Neuronal stem cell (in vitro differentiated cells): Measurements from ENCODE around the gene KIAA0232.
"Not testable (repeated sequence)": the region's sequence is repeated elsewhere in the genome, so short reads cannot be mapped to it uniquely, and the experiment has no call there.

Source experiments
- DNase-seq: peaks from one replicate; pipeline ENCODE4 v3.0.0-alpha.2; 2013; ENCODE audit warnings: low spot score
- H2AFZ ChIP-seq: one replicate; pipeline ENCODE4 v1.6.1; 2013; ENCODE audit warnings: mild to moderate bottlenecking, low read length, inconsistent platforms
- H2AK5ac ChIP-seq: 2 replicates; pipeline ENCODE4 v1.6.1; 2013; ENCODE audit warnings: low read depth, mild to moderate bottlenecking, inconsistent platforms, low read length, moderate library complexity, mixed read lengths
- H2BK120ac ChIP-seq: 2 replicates; pipeline ENCODE4 v1.6.1; 2013; ENCODE audit warnings: low read depth, mild to moderate bottlenecking, inconsistent platforms, low read length, moderate library complexity, mixed read lengths
- H2BK12ac ChIP-seq: one replicate; pipeline ENCODE4 v1.6.1; 2013; ENCODE audit warnings: low read length, inconsistent platforms
- H2BK15ac ChIP-seq: 2 replicates; pipeline ENCODE4 v1.6.1; 2013; ENCODE audit warnings: mild to moderate bottlenecking, low read length, inconsistent platforms, mixed read lengths
- H2BK5ac ChIP-seq: one replicate; pipeline ENCODE4 v1.6.1; 2013; ENCODE audit warnings: inconsistent platforms, mild to moderate bottlenecking, low read length, moderate library complexity
- H3K14ac ChIP-seq: one replicate; pipeline ENCODE4 v1.6.1; 2013; ENCODE audit warnings: low read length, inconsistent platforms
- H3K18ac ChIP-seq: 2 replicates; pipeline ENCODE4 v1.6.1; 2013; ENCODE audit warnings: low read length, inconsistent platforms
- H3K23ac ChIP-seq: 2 replicates; pipeline ENCODE4 v1.6.1; 2013; ENCODE audit warnings: low read depth, mild to moderate bottlenecking, mixed read lengths, low read length, inconsistent platforms; ENCODE audit not compliant: poor library complexity
- H3K27ac ChIP-seq: replicated peaks from 3 replicates; pipeline ENCODE4 v1.5.1; 2013; ENCODE audit warnings: low read length, inconsistent platforms
- H3K27me3 ChIP-seq, 3 experiments: 2 replicates each; pipeline ENCODE4 v1.6.1; 2013; ENCODE audit warnings: low read length in 3 of 3, mild to moderate bottlenecking in 2 of 3, inconsistent platforms in 1 of 3, low read depth in 1 of 3, mixed read lengths in 1 of 3, moderate library complexity in 1 of 3; ENCODE audit not compliant: control insufficient read depth in 3 of 3, insufficient read depth in 3 of 3
- H3K36me3 ChIP-seq, 2 donors: replicated peaks in 1 of 2; 2 replicates each; pipeline ENCODE4 v1.6.1; 2013; ENCODE audit warnings: low read length in 2 of 2; ENCODE audit not compliant: control insufficient read depth in 2 of 2, insufficient read depth in 2 of 2
- H3K4ac ChIP-seq: 2 replicates; pipeline ENCODE4 v1.6.1; 2013; ENCODE audit warnings: inconsistent platforms, mild to moderate bottlenecking, low read length, moderate library complexity
- H3K4me1 ChIP-seq, 2 donors: 1 replicate in 1 of 2; 2 replicates in 1 of 2; pipeline ENCODE4 v1.6.1; 2013; ENCODE audit warnings: low read length in 2 of 2, low read depth in 1 of 2; ENCODE audit not compliant: control insufficient read depth in 2 of 2, insufficient read depth in 1 of 2
- H3K4me2 ChIP-seq: one replicate; pipeline ENCODE4 v1.6.1; 2013; ENCODE audit warnings: mild to moderate bottlenecking, low read length, inconsistent platforms; ENCODE audit not compliant: insufficient read depth, poor library complexity, severe bottlenecking
- H3K4me3 ChIP-seq, 2 donors: 2 replicates each; pipeline ENCODE4 v1.5.1; 2013; ENCODE audit warnings: low read length in 2 of 2, mild to moderate bottlenecking in 2 of 2, inconsistent platforms in 1 of 2, moderate library complexity in 1 of 2
- H3K79me1 ChIP-seq: one replicate; pipeline ENCODE4 v1.6.1; 2013; ENCODE audit warnings: low read depth, mild to moderate bottlenecking, inconsistent platforms, low read length, moderate library complexity
- H3K9ac ChIP-seq: one replicate; pipeline ENCODE4 v1.6.1; 2013; ENCODE audit warnings: mild to moderate bottlenecking, low read depth, low read length, inconsistent platforms; ENCODE audit not compliant: poor library complexity
- H3K9me3 ChIP-seq, 2 donors: replicated peaks in 1 of 2; 2 replicates each; pipeline versions ENCODE3 to v1.6.1; 2013; ENCODE audit warnings: low read length in 2 of 2, mild to moderate bottlenecking in 2 of 2, inconsistent platforms in 1 of 2, low read depth in 1 of 2, mixed read lengths in 1 of 2, moderate library complexity in 1 of 2; ENCODE audit not compliant: control insufficient read depth in 2 of 2, insufficient read depth in 1 of 2
- H4K8ac ChIP-seq: one replicate; pipeline ENCODE4 v1.6.1; 2013; ENCODE audit warnings: low read depth, mild to moderate bottlenecking, inconsistent platforms, low read length, moderate library complexity
- H4K91ac ChIP-seq: one replicate; pipeline ENCODE4 v1.6.1; 2013; ENCODE audit warnings: low read length, low read depth, mild to moderate bottlenecking, inconsistent platforms; ENCODE audit not compliant: poor library complexity
- WGBS, 2 donors: extraction: QIAGEN DNeasy Blood & Tissue Kit; methylation state at CpG; one replicate each; pipeline ENCODE4 v1.1.7; 2013; ENCODE audit warnings: missing lambda C conversion rate in 2 of 2, mixed read lengths in 1 of 2; ENCODE audit not compliant: insufficient read length in 2 of 2, insufficient replicate concordance in 1 of 2; ENCODE audit errors: extremely low coverage in 2 of 2; 5-methylcytosine and 5-hydroxymethylcytosine counted together

The KIAA0232 gene

GRCh38 chr4:6788123-6788522 lies 5.6 kb downstream of the KIAA0232 start:
- H2BK5ac ChIP-seq: no peak overlapping the region
- no peak overlapping the region for H3K14ac ChIP-seq
- no peak overlapping the region for H2AFZ ChIP-seq
- no peak overlapping the region for H3K9ac ChIP-seq
- H2BK120ac ChIP-seq: no peak overlapping the region
- no peak overlapping the region for H3K4me3 ChIP-seq
- peaks cover 0 to 9% of the 10 kb centered on the region in 2 donors for H3K9me3 ChIP-seq
- no peak overlapping the region for H3K4me2 ChIP-seq
- no peak overlapping the region for H4K91ac ChIP-seq
- DNase-seq: no peak
- no peak overlapping the region for H4K8ac ChIP-seq
- H3K36me3 ChIP-seq: peaks cover 3 to 64% of the 10 kb centered on the region in 2 donors
- no peak overlapping the region for H2BK15ac ChIP-seq
- no peak overlapping the region for H3K4ac ChIP-seq
- H3K27me3 ChIP-seq: no peaks in the 10 kb centered on the region
- H3K79me1 ChIP-seq: peaks cover 4% of the 10 kb centered on the region
- no peak overlapping the region for H3K18ac ChIP-seq
- H2BK12ac ChIP-seq: no peak overlapping the region
- H3K4me1 ChIP-seq: peaks cover 10 to 14% of the 10 kb centered on the region in 2 donors
- no peak overlapping the region for H2AK5ac ChIP-seq
- no peak overlapping the region for H3K23ac ChIP-seq
- no peak overlapping the region for H3K27ac ChIP-seq
- WGBS, 2 donors: no CpG with 5 or more reads among the region's 7 CpGs

DNA sequence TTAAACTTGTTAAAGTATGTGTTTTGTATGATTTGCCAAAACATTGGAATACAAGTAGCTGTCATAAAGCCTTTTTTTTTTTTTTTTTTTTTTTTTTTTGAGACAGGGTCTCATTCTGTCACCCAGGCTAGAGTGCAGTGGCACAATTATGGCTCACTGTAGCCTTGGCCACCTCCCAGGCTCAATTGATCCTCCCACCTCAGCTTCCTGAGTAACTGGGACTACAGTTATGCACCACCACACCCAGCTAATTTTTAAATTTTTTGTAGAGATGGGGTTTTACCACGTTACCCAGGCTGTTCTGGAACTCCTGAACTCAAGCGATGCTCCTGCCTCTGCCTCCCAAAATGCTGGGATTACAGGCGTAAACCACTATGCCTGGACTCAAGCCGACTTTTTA lies 8.7 kb downstream of the KIAA0232 start:
- H2BK15ac ChIP-seq, H2AFZ ChIP-seq, H4K91ac ChIP-seq, H3K4me2 ChIP-seq, H3K4me3 ChIP-seq, H4K8ac ChIP-seq, H3K14ac ChIP-seq, H3K27me3 ChIP-seq, H2BK5ac ChIP-seq, H3K9ac ChIP-seq, H2BK12ac ChIP-seq, H3K27ac ChIP-seq, H3K18ac ChIP-seq, H3K4me1 ChIP-seq, H2AK5ac ChIP-seq, H2BK120ac ChIP-seq, H3K4ac ChIP-seq, DNase-seq, H3K23ac ChIP-seq: not testable (repeated sequence)
- no CpG with 5 or more reads among the region's 4 CpGs for WGBS, 2 donors
- Histone ChIP-seq H3K36me3 (peaks cover 5 to 78% of the 10 kb centered on the region in 2 donors), H3K9me3 (peaks cover 0 to 15% of the 10 kb centered on the region in 2 donors), H3K79me1 (peaks cover 11% of the 10 kb centered on the region)

DNA sequence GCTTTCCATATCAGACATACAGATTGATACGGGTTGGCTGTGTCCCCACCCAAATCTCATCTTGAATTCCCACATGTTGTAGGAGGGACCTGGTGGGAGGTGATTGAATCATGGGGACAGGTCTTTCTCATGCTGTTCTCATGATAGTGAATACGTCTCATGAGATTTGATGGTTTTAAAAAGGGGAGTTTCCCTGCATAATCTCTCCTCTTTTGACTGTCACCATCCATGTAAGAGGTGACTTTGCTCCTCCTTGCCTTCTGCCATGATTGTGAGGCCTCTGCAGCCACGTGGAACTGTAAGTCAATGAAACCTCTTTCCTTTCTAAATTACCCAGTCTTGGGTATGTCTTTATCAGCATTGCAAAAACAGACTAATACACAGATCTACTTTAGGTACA lies 9.3 kb downstream of the KIAA0232 start:
- H3K4me1 ChIP-seq, H2BK12ac ChIP-seq, H3K18ac ChIP-seq, H3K23ac ChIP-seq, H3K9ac ChIP-seq, H3K27me3 ChIP-seq, H4K8ac ChIP-seq, H3K4me2 ChIP-seq, H2AFZ ChIP-seq, DNase-seq, H2BK5ac ChIP-seq, H3K27ac ChIP-seq, H2AK5ac ChIP-seq, H2BK15ac ChIP-seq, H3K14ac ChIP-seq, H2BK120ac ChIP-seq, H3K4ac ChIP-seq, H4K91ac ChIP-seq, H3K4me3 ChIP-seq: not testable (repeated sequence)
- peaks cover 11% of the 10 kb centered on the region for H3K79me1 ChIP-seq
- peaks cover 0 to 15% of the 10 kb centered on the region in 2 donors for H3K9me3 ChIP-seq
- H3K36me3 ChIP-seq: peaks cover 5 to 78% of the 10 kb centered on the region in 2 donors
- WGBS, 2 donors: no CpG with 5 or more reads among the region's 3 CpGs

DNA sequence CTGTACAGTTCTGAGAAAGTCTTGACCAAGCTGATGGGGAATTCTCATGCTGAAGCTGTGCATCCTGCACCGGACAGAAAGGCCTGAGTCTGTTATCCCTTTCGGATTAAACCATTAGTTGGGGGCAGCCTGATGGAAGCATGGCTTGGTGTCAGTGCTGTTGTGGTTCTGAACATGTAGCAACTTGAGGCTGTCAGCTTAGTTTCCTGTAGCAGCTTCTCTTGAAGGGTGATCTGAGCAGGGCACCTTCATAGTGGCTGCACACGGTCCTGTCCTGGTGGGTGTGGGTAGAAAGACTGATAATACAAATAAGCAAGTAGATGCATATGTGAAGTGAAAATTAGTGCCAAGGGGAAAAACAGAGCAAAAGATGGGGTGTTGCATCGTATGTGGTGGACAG lies 11.7 kb downstream of the KIAA0232 start:
- Histone ChIP-seq H2BK15ac (no peak overlapping the region), H2BK5ac (no peak overlapping the region), H3K18ac (no peak overlapping the region), H4K91ac (no peak overlapping the region), H3K27me3 (no peaks in the 10 kb centered on the region), H3K36me3 (peaks cover 5 to 76% of the 10 kb centered on the region in 2 donors), H3K27ac (no peak overlapping the region), H2AFZ (no peak overlapping the region), H3K4me3 (no peak overlapping the region), H3K14ac (no peak overlapping the region), H3K4me1 (no peaks in the 10 kb centered on the region), H3K9ac (no peak overlapping the region), H2AK5ac (no peak overlapping the region), H3K4ac (no peak overlapping the region), H3K9me3 (peaks cover 0 to 15% of the 10 kb centered on the region in 2 donors), H3K23ac (no peak overlapping the region), H4K8ac (no peak overlapping the region), H3K79me1 (peaks cover 10% of the 10 kb centered on the region), H3K4me2 (no peak overlapping the region), H2BK12ac (no peak overlapping the region), H2BK120ac (no peak overlapping the region)
- no CpG with 5 or more reads among the region's 4 CpGs for WGBS, 2 donors
- DNase-seq: no peak
